Prostate gland (tissue), 2 donors: ENCODE measurements around the gene ARFGEF3. TPM values are rescaled to one million over a fixed set of nuclear protein-coding genes. Genes with fewer than 3 reads are reported as not detected.

Experiments
- DNase-seq: peaks from one replicate; pipeline ENCODE4 v3.0.0-alpha.2; 2019; ENCODE audit warnings: low spot score
- H3K27ac ChIP-seq, 2 donors: fragments of 200-600 bp; sonication (generic); 2 replicates each; pipeline ENCODE4 v1.5.1; 2017 to 2019
- H3K27me3 ChIP-seq: fragments of 200-600 bp; sonication (generic); replicated peaks from 2 replicates; pipeline ENCODE4 v1.5.1; 2019; ENCODE audit not compliant: insufficient read depth
- H3K36me3 ChIP-seq, 2 donors: fragments of 200-600 bp; sonication (generic); 1 replicate in 1 of 2; 2 replicates in 1 of 2; pipeline versions ENCODE4 v1.5.1 to v1.8.1; 2017 to 2019
- H3K4me1 ChIP-seq: fragments of 200-600 bp; sonication (generic); replicated peaks from 2 replicates; pipeline ENCODE4 v1.5.1; 2019
- H3K4me3 ChIP-seq, 2 donors: fragments of 200-600 bp; sonication (generic); 2 replicates each; pipeline ENCODE4 v1.5.1; 2017 to 2019
- H3K9me3 ChIP-seq: fragments of 200-600 bp; sonication (generic); 2 replicates; pipeline ENCODE4 v1.5.1; 2017
- CTCF ChIP-seq, 4 experiments: fragments of 200-600 bp in 2 of 4; fragments of 450-650 bp in 2 of 4; sonication (generic) in 2 of 4; IDR thresholded peaks; 1 replicate in 3 of 4; 2 replicates in 1 of 4; pipeline ENCODE4 v1.5.1; 2016 to 2019; ENCODE audit warnings: antibody characterized with exemption in 4 of 4, mild to moderate bottlenecking in 2 of 4, moderate library complexity in 2 of 4
- POLR2A ChIP-seq: fragments of 450-650 bp; IDR thresholded peaks from one replicate; pipeline ENCODE4 v1.6.1; 2016; ENCODE audit warnings: antibody characterized with exemption, mild to moderate bottlenecking
- POLR2AphosphoS5 ChIP-seq: sonication (generic); formaldehyde crosslinking; IDR thresholded peaks from one replicate; pipeline ENCODE4 v1.6.1; 2017; ENCODE audit warnings: antibody characterized with exemption
- WGBS: methylation state at CpG from one replicate; pipeline ENCODE4 v1.1.5; 2018; 5-methylcytosine and 5-hydroxymethylcytosine counted together
- intact Hi-C: fragments of 100-400 bp; cut with DNase I; formaldehyde crosslinking; loops from one replicate; pipeline ENCODE4 v1.14.2; 2022
- total RNA-seq, 2 donors: library from RNA; depleted of rRNA; stranded (reverse); fragments of >200 nt; gene quantifications; one replicate each; pipeline ENCODE4 v1.1.0, GENCODE V29; 2016

ARFGEF3 gene
- total RNA-seq, 2 donors from 2014 or later = 41.0 to 80.1 TPM

GRCh38 chr6:138201836-138202235 is 40.1 kb downstream of the ARFGEF3 start:
- H3K4me3 ChIP-seq = no peak overlapping the region
- 78% methylated on average over 4 of the region's 4 CpGs for WGBS
- H3K27me3 ChIP-seq = no peaks in the 10 kb centered on the region
- no peak for DNase-seq
- H3K36me3 ChIP-seq = no peaks in the 10 kb centered on the region
- no peak overlapping the region for H3K27ac ChIP-seq
- H3K4me1 ChIP-seq = no peaks in the 10 kb centered on the region
- no peaks in the 10 kb centered on the region for H3K9me3 ChIP-seq
- TF ChIP-seq POLR2AphosphoS5 (no peak), CTCF (IDR thresholded peaks at IDR 0.05) (no peak), POLR2A (no peak)
- intact Hi-C loops = no loop called here

- no peak for DNase-seq
- no peak overlapping the region for H3K4me3 ChIP-seq
- 82% methylated on average over 2 of the region's 2 CpGs for WGBS
- intact Hi-C loops = no loop called here
- no peaks in the 10 kb centered on the region for H3K9me3 ChIP-seq
- H3K36me3 ChIP-seq = no peaks in the 10 kb centered on the region
- H3K4me1 ChIP-seq = no peaks in the 10 kb centered on the region
- no peak for TF ChIP-seq POLR2AphosphoS5
- no peak for TF ChIP-seq POLR2A
- TF ChIP-seq CTCF (IDR thresholded peaks at IDR 0.05) = no peak
- H3K27me3 ChIP-seq = no peaks in the 10 kb centered on the region
- H3K27ac ChIP-seq = no peak overlapping the region
These were observed 41.6 kb downstream of the ARFGEF3 start for GRCh38 chr6:138203315-138203714.

- Histone ChIP-seq H3K4me1 (no peaks in the 10 kb centered on the region), H3K9me3 (no peaks in the 10 kb centered on the region), H3K36me3 (no peaks in the 10 kb centered on the region), H3K27me3 (no peaks in the 10 kb centered on the region), H3K27ac (no peak overlapping the region), H3K4me3 (no peak overlapping the region)
- no peak for TF ChIP-seq CTCF (IDR thresholded peaks at IDR 0.05)
- TF ChIP-seq POLR2A = no peak
- no peak for TF ChIP-seq POLR2AphosphoS5
- DNase-seq = no peak
- intact Hi-C loops = no loop called here
These were observed 42.6 kb downstream of the ARFGEF3 start for GRCh38 chr6:138204303-138204702.

- Histone ChIP-seq H3K36me3 (no peaks in the 10 kb centered on the region), H3K4me1 (no peaks in the 10 kb centered on the region), H3K27me3 (no peaks in the 10 kb centered on the region), H3K27ac (no peak overlapping the region), H3K4me3 (no peak overlapping the region), H3K9me3 (no peaks in the 10 kb centered on the region)
- intact Hi-C loops = no loop called here
- 91% methylated on average over 4 of the region's 4 CpGs for WGBS
- no peak for DNase-seq
- TF ChIP-seq POLR2AphosphoS5 = no peak
- no peak for TF ChIP-seq CTCF (IDR thresholded peaks at IDR 0.05)
These were observed 43.1 kb downstream of the ARFGEF3 start for GRCh38 chr6:138204792-138205384.

GRCh38 chr6:138205437-138206094 is 43.8 kb downstream of the ARFGEF3 start:
- TF ChIP-seq POLR2AphosphoS5 = no peak
- Histone ChIP-seq H3K4me3 (no peak overlapping the region), H3K4me1 (no peaks in the 10 kb centered on the region), H3K9me3 (no peaks in the 10 kb centered on the region), H3K27me3 (no peaks in the 10 kb centered on the region), H3K36me3 (no peaks in the 10 kb centered on the region), H3K27ac (no peak overlapping the region)
- WGBS = 43% methylated on average over 5 of the region's 5 CpGs
- intact Hi-C loops = no loop called here
- no peak for DNase-seq
